Endothelial cell of umbilical vein (primary cell): ENCODE measurements around the gene FAM167B. TPM values are rescaled to one million over a fixed set of nuclear protein-coding genes. Genes with fewer than 3 reads are reported as not detected.

Experiments used
- Bru-seq: library from RNA; stranded (reverse); fragments of 400-500 nt; gene quantifications from one replicate; lab custom pipeline; 2021; lab: Mats Ljungman, UMichigan
- BruChase-seq, 2 experiments: library from RNA; stranded (reverse); fragments of 400-500 nt; gene quantifications; one replicate each; lab custom pipeline; 2021; lab: Mats Ljungman, UMichigan
- BruUV-seq: library from RNA; stranded (reverse); fragments of 400-500 nt; replicated peaks from 2 replicates; lab custom pipeline; 2021; lab: Mats Ljungman, UMichigan
- CTCF ChIA-PET: fragments of 300-600, 350-600 bp; sonication (Branson Sonifier 250); formaldehyde crosslinking; loops from one replicate; lab custom pipeline; 2021; ENCODE audit warnings: antibody characterized with exemption, inconsistent platforms; lab: Charles Lee
- POLR2A ChIA-PET: fragments of 300-600, 350-600 bp; sonication (Branson Sonifier 250); formaldehyde crosslinking; loops from one replicate; lab custom pipeline; 2021; ENCODE audit warnings: antibody characterized with exemption, inconsistent platforms; lab: Charles Lee
- DNase-seq: peaks from one replicate; pipeline ENCODE4 v3.0.0-alpha.2; 2011; ENCODE audit warnings: low read depth, low spot score
- FAIRE-seq: peaks from 2 replicates; lab custom pipeline; 2011; peaks lifted over from hg19 to GRCh38; lab: Jason Lieb, UNC
- H2AFZ ChIP-seq: 2 replicates; pipeline ENCODE4 v1.6.0; 2012; ENCODE audit warnings: low read depth, low read length, control low read depth, inconsistent platforms
- H3K27ac ChIP-seq: 2 replicates; pipeline ENCODE4 v1.5.1; 2011; ENCODE audit warnings: low read depth, mild to moderate bottlenecking, control low read depth, low read length, moderate library complexity; ENCODE audit not compliant: insufficient read depth
- H3K27me3 ChIP-seq, 2 experiments: 2 replicates each; pipeline versions ENCODE4 v1.6.0 to v1.6.1; 2011; ENCODE audit warnings: low read length in 2 of 2, mixed read lengths in 1 of 2; ENCODE audit not compliant: control insufficient read depth in 2 of 2, insufficient read depth in 2 of 2
- H3K36me3 ChIP-seq, 2 experiments: 2 replicates in 1 of 2; 3 replicates in 1 of 2; pipeline ENCODE4 v1.5.1; 2011; ENCODE audit warnings: low read length in 2 of 2, mild to moderate bottlenecking in 1 of 2, moderate library complexity in 1 of 2; ENCODE audit not compliant: control insufficient read depth in 2 of 2, insufficient read depth in 2 of 2; ENCODE audit errors: extremely low read depth in 1 of 2
- H3K4me1 ChIP-seq: 3 replicates; pipeline ENCODE4 v1.5.1; 2011; ENCODE audit warnings: mild to moderate bottlenecking, low read length; ENCODE audit not compliant: control insufficient read depth, insufficient read depth; ENCODE audit errors: extremely low read depth
- H3K4me2 ChIP-seq: 2 replicates; pipeline ENCODE4 v1.6.1; 2011; ENCODE audit warnings: low read length, control low read depth, mixed read lengths; ENCODE audit not compliant: insufficient read depth
- H3K4me3 ChIP-seq, 3 experiments: fragments of 200-600 bp in 1 of 3; sonication (generic), shearing (Covaris generic) in 1 of 3; replicated peaks in 1 of 3; 2 replicates each; pipeline ENCODE4 v1.5.1; 2011 to 2016; ENCODE audit warnings: control low read depth in 3 of 3, low read length in 3 of 3, mild to moderate bottlenecking in 2 of 3, inconsistent platforms in 1 of 3, low read depth in 1 of 3, moderate library complexity in 1 of 3; ENCODE audit not compliant: insufficient read depth in 1 of 3
- H3K79me2 ChIP-seq: 2 replicates; pipeline ENCODE4 v1.6.0; 2012; ENCODE audit warnings: low read length, inconsistent platforms; ENCODE audit not compliant: control insufficient read depth, insufficient read depth
- H3K9ac ChIP-seq: replicated peaks from 2 replicates; pipeline ENCODE3; 2011; ENCODE audit warnings: low read length, control low read depth; ENCODE audit not compliant: insufficient read depth; ENCODE audit errors: extremely low read depth
- H3K9me1 ChIP-seq: replicated peaks from 3 replicates; pipeline ENCODE4 v1.6.0; 2011; ENCODE audit warnings: mild to moderate bottlenecking, low read length; ENCODE audit not compliant: control insufficient read depth, insufficient read depth; ENCODE audit errors: extremely low read depth
- H3K9me3 ChIP-seq: replicated peaks from 2 replicates; pipeline ENCODE4 v1.5.1; 2012; ENCODE audit warnings: low read length, inconsistent platforms; ENCODE audit not compliant: control insufficient read depth, insufficient read depth
- H4K20me1 ChIP-seq: replicated peaks from 2 replicates; pipeline ENCODE3; 2011; ENCODE audit warnings: mild to moderate bottlenecking, low read length; ENCODE audit not compliant: control insufficient read depth, insufficient read depth; ENCODE audit errors: extremely low read depth
- EZH2 ChIP-seq: IDR thresholded peaks from 2 replicates; pipeline ENCODE4 v1.6.1; 2012; ENCODE audit warnings: borderline replicate concordance, low read depth, mild to moderate bottlenecking, moderate library complexity, low read length, inconsistent platforms; ENCODE audit not compliant: severe bottlenecking
- FOS ChIP-seq: IDR thresholded peaks from 2 replicates; pipeline ENCODE4 v1.6.1; 2011; ENCODE audit warnings: mild to moderate bottlenecking, low read length, moderate library complexity, borderline replicate concordance; ENCODE audit not compliant: insufficient read depth
- GATA2 ChIP-seq: IDR thresholded peaks from 2 replicates; pipeline ENCODE4 v1.7.0; 2011; ENCODE audit warnings: low read depth, mild to moderate bottlenecking, moderate library complexity, mixed read lengths, low read length; ENCODE audit not compliant: insufficient read length, insufficient read depth
- JUN ChIP-seq: IDR thresholded peaks from 2 replicates; pipeline ENCODE4 v1.6.1; 2011; ENCODE audit warnings: borderline replicate concordance, low read depth; ENCODE audit not compliant: insufficient read length, insufficient read depth
- MYC ChIP-seq: IDR thresholded peaks from one replicate; pipeline ENCODE4 v1.6.1; 2011; ENCODE audit warnings: mild to moderate bottlenecking, low read depth, low read length
- POLR2A ChIP-seq: IDR thresholded peaks from 2 replicates; pipeline ENCODE4 v1.6.1; 2012; ENCODE audit warnings: low read depth, mild to moderate bottlenecking, control low read depth, low read length
- POLR2AphosphoS5 ChIP-seq: IDR thresholded peaks from 2 replicates; pipeline ENCODE4 v1.6.1; 2012; ENCODE audit warnings: low read depth, mild to moderate bottlenecking, control low read depth, low read length, moderate library complexity; ENCODE audit not compliant: insufficient read depth
- dilution Hi-C: fragments of 300-500 bp; cut with MboI; formaldehyde crosslinking; loops from one replicate; pipeline ENCODE4 v1.15.0; 2019; ENCODE audit warnings: low sequenced_read_pairs; ENCODE audit not compliant: extremely low pct_ligation_motif_present
- intact Hi-C: fragments of 100-400 bp; cut with micrococcal nuclease; formaldehyde crosslinking; loops from one replicate; pipeline ENCODE4 v1.10.0; 2022
- long read RNA-seq: library from polyadenylated mRNA; stranded (forward); transcript quantifications from one replicate; pipeline ENCODE4 v2.0.0, GENCODE V29; 2021
- polyA minus RNA-seq, 3 experiments: library from RNA; depleted of rRNA, polyadenylated mRNA; stranded (reverse); fragments of >200 nt; gene quantifications; 1 replicate in 1 of 3; 2 replicates in 2 of 3; pipeline ENCODE4 v1.2.3, GENCODE V29; 2011
- polyA plus RNA-seq, 4 experiments: library from polyadenylated mRNA; depleted of rRNA in 3 of 4; stranded (reverse) in 3 of 4; unstranded in 1 of 4; fragments of >200 nt; gene quantifications; 2 replicates each; pipeline versions ENCODE4 v1.2.1 to v1.2.3, GENCODE V29; 2011 to 2012; ENCODE audit warnings: missing spikeins in 1 of 4
- total RNA-seq: library from RNA; stranded (reverse); gene quantifications from 2 replicates; pipeline ENCODE4 v1.2.3, GENCODE V29; 2021
- TF ChIP-seq, protein P1 (sequence below): IDR thresholded peaks from 2 replicates; pipeline ENCODE4 v1.6.1; 2011; ENCODE audit not compliant: insufficient read depth, insufficient read length
- TF ChIP-seq, protein P2 (sequence below), 2 donors: IDR thresholded peaks; 1 replicate in 1 of 2; 2 replicates in 1 of 2; pipeline ENCODE4 v1.5.1; 2011; ENCODE audit warnings: low read length in 2 of 2, mild to moderate bottlenecking in 2 of 2, moderate library complexity in 2 of 2, control low read depth in 1 of 2, inconsistent platforms in 1 of 2, low read depth in 1 of 2; ENCODE audit not compliant: insufficient read depth in 1 of 2; ENCODE audit errors: extremely low read depth in 1 of 2

The FAM167B gene
- total RNA-seq = 2.0 and 5.6 TPM in 2 replicates
- polyA plus RNA-seq = 2.1 and 2.3 TPM in 2 replicates
- polyA plus RNA-seq (2011; cell fraction: cytosol; rRNA removed) = 0.66 and 1.5 TPM in 2 replicates
- polyA plus RNA-seq (2011; cell fraction: nucleus; rRNA removed) = 0.71 and 0.80 TPM in 2 replicates
- 0.39 and 0.85 TPM in 2 replicates for polyA plus RNA-seq (2012)
- polyA minus RNA-seq = 0.36 and 1.8 TPM in 2 replicates
- not detected for polyA minus RNA-seq (2011; cell fraction: cytosol; rRNA and poly(A)+ RNA removed)
- polyA minus RNA-seq (2011; cell fraction: nucleus; rRNA and poly(A)+ RNA removed) = not detected in 2 replicates
- percentile 27 among the genes with signal in this experiment for Bru-seq, nascent RNA
- BruChase-seq, experiment 1, labeled RNA remaining after a 6-hour chase = percentile 42 among the genes with signal in this experiment
- BruChase-seq, experiment 2, labeled RNA remaining after a 2-hour chase = percentile 31 among the genes with signal in this experiment
- long read RNA-seq, partial matches to known transcripts = 0 of 2 reads
- long read RNA-seq, other reads (novel, unspliced or antisense) = 0 of 2 reads

DNA sequence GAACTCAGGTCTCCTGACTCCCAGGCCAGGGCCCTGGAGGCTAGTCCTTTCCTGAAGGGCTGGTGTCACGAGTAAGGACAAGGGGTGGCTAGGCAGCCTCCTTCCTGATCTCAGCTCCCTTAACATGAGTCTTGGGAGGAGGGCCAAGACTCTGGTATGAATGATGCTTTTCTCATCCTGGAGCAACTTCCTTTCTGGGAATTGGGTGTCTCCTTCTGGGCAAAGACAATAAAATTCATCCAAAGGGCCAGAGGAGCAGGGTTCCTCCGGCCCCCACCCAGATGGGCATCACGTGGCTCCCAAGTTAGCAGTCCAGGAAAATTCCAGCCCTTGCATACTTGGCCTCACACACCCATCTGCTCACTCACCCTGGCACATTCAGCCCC is at the start of gene FAM167B:
Gene FAM167B (plus strand): TSS at position 335 of the 386 bp plus-strand sequence. CDS start 200 bp downstream, outside the sequence.
- dilution Hi-C loops (no loop called here), intact Hi-C loops (no loop called here)
- Histone ChIP-seq H3K27ac (peak within 1 kb of the TSS; percentile 60), H3K4me2 (peak within 1 kb of the TSS; percentile 5), H3K9me1 (no peaks in the 10 kb centered on the region), H3K79me2 (no peaks in the 10 kb centered on the region), H2AFZ (peak within 1 kb of the TSS; percentile 45), H3K27me3 (no peaks in the 10 kb centered on the region), H3K9ac (no peak within 1 kb of the TSS), H4K20me1 (no peaks in the 10 kb centered on the region), H3K4me1 (peaks cover 51% of the 10 kb centered on the region), H3K36me3 (no peaks in the 10 kb centered on the region), H3K9me3 (no peaks in the 10 kb centered on the region), H3K4me3 (no peak within 1 kb of the TSS)
- FAIRE-seq (peak; percentile 66), DNase-seq (peak; percentile 37)
- no TSS peak for BruUV-seq
- TF ChIP-seq JUN = no peak
- TF ChIP-seq, protein P1, sequence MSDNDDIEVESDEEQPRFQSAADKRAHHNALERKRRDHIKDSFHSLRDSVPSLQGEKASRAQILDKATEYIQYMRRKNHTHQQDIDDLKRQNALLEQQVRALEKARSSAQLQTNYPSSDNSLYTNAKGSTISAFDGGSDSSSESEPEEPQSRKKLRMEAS = peak; percentile 12
- ChIA-PET POLR2A (interaction anchor here (2.9 kb wide), 1 partner anchor 89 kb away, joined by 16 read pairs; the partner anchor contains the start of gene MARCKSL1), CTCF (interaction anchor here (0.9 to 6.3 kb wide), 6 partner anchors 9 to 89 kb away, joined by 3 to 73 read pairs (median 36); partner anchors contain the start of gene MARCKSL1)

DNA sequence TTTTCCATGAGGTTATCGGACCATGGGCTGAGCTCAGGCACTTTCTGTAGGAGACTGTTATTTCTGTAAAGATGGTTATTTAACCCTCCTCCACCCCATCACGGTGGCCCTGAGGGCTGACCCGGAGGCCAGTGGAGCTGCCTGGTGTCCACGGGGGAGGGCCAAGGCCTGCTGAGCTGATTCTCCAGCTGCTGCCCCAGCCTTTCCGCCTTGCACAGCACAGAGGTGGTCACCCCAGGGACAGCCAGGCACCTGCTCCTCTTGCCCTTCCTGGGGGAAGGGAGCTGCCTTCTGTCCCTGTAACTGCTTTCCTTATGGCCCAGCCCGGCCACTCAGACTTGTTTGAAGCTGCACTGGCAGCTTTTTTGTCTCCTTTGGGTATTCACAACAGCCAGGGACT is 49.2 kb upstream of the FAM167B start:
- ChIA-PET CTCF (interaction anchor here (0.9 to 1.0 kb wide), 2 partner anchors 8 to 18 kb away, joined by 3 to 4 read pairs; no protein-coding TSS in a partner anchor), POLR2A (interaction anchor here (0.7 kb wide), 1 partner anchor 37 kb away, joined by 4 read pairs; no protein-coding TSS in a partner anchor)
- no TSS peak for BruUV-seq
- H3K4me2 ChIP-seq = no peak overlapping the region
- H3K27me3 ChIP-seq = no peaks in the 10 kb centered on the region
- DNase-seq (no peak), FAIRE-seq (no peak)
- TF ChIP-seq, protein P2, sequence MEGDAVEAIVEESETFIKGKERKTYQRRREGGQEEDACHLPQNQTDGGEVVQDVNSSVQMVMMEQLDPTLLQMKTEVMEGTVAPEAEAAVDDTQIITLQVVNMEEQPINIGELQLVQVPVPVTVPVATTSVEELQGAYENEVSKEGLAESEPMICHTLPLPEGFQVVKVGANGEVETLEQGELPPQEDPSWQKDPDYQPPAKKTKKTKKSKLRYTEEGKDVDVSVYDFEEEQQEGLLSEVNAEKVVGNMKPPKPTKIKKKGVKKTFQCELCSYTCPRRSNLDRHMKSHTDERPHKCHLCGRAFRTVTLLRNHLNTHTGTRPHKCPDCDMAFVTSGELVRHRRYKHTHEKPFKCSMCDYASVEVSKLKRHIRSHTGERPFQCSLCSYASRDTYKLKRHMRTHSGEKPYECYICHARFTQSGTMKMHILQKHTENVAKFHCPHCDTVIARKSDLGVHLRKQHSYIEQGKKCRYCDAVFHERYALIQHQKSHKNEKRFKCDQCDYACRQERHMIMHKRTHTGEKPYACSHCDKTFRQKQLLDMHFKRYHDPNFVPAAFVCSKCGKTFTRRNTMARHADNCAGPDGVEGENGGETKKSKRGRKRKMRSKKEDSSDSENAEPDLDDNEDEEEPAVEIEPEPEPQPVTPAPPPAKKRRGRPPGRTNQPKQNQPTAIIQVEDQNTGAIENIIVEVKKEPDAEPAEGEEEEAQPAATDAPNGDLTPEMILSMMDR (IDR thresholded peaks at IDR 0.05; ENCODE audit: extremely low read depth in 1 of 2, insufficient read depth in 1 of 2, low read depth in 1 of 2, low read length in 2 of 2) = no peak
- TF ChIP-seq GATA2 (no peak), POLR2AphosphoS5 (no peak), MYC (no peak), EZH2 (no peak), POLR2A (no peak), FOS (no peak), JUN (no peak)
- TF ChIP-seq, protein P1 = no peak
- intact Hi-C loops = no loop called here
- H3K4me1 ChIP-seq = peaks cover 8% of the 10 kb centered on the region
- peaks cover 21 to 38% of the 10 kb centered on the region in 2 experiments for H3K36me3 ChIP-seq
- no peaks in the 10 kb centered on the region for H3K9me1 ChIP-seq
- no peaks in the 10 kb centered on the region for H3K9me3 ChIP-seq
- no peaks in the 10 kb centered on the region for H4K20me1 ChIP-seq
- H3K4me3 ChIP-seq = no peak overlapping the region
- no peak overlapping the region for H3K9ac ChIP-seq
- no peak overlapping the region for H2AFZ ChIP-seq
- dilution Hi-C loops = no loop called here
- H3K27ac ChIP-seq = no peak overlapping the region
- no peaks in the 10 kb centered on the region for H3K79me2 ChIP-seq
